Heart right ventricle (tissue), 16 donors: Measurements from ENCODE around the gene GLP1R. TPM values are rescaled to one million over a fixed set of nuclear protein-coding genes. Genes with fewer than 3 reads are reported as not detected.

Experiments used
- ATAC-seq, 8 donors: fragments of 200-7000 bp; cut with Tn5 transposase; one replicate each; pipeline ENCODE4 v1.9.1; 2020; ENCODE audit warnings: mild to moderate bottlenecking in 8 of 8, moderate library complexity in 8 of 8, moderate number of reproducible peaks in 1 of 8
- DNase-seq, 2 donors: peaks; one replicate each; pipeline ENCODE4 v3.0.0-alpha.2; 2020
- H3K27ac ChIP-seq, 10 donors: fragments of 200-600 bp; sonication (generic) in 2 of 10; one replicate each; pipeline versions ENCODE4 v1.5.0 to v1.8.0; 2020 to 2022; ENCODE audit warnings: mild to moderate bottlenecking in 3 of 10
- H3K27me3 ChIP-seq, 7 donors: fragments of 200-600 bp; one replicate each; pipeline ENCODE4 v1.8.0; 2021 to 2022; ENCODE audit warnings: mild to moderate bottlenecking in 2 of 7
- H3K36me3 ChIP-seq, 9 donors: fragments of 200-600 bp; sonication (generic) in 1 of 9; one replicate each; pipeline versions ENCODE4 v1.5.0 to v1.8.0; 2020 to 2022; ENCODE audit warnings: mild to moderate bottlenecking in 2 of 9
- H3K4me1 ChIP-seq, 9 donors: fragments of 200-600 bp; sonication (generic) in 1 of 9; one replicate each; pipeline versions ENCODE4 v1.5.0 to v1.8.0; 2020 to 2022; ENCODE audit warnings: mild to moderate bottlenecking in 4 of 9
- H3K4me3 ChIP-seq, 10 donors: fragments of 200-600 bp; sonication (generic) in 2 of 10; one replicate each; pipeline versions ENCODE4 v1.5.0 to v1.8.0; 2020 to 2022; ENCODE audit warnings: mild to moderate bottlenecking in 7 of 10, moderate library complexity in 2 of 10
- H3K9me3 ChIP-seq, 11 donors: fragments of 200-600 bp in 10 of 11; sonication (generic) in 2 of 11; one replicate each; pipeline versions ENCODE4 v1.5.0 to v1.8.0; 2013 to 2022; ENCODE audit warnings: mild to moderate bottlenecking in 2 of 11, control low read depth in 1 of 11, moderate library complexity in 1 of 11
- CTCF ChIP-seq, 9 donors: fragments of 200-600 bp; sonication (generic) in 2 of 9; IDR thresholded peaks; one replicate each; pipeline versions ENCODE4 v1.5.0 to v1.8.0; 2021 to 2022; ENCODE audit warnings: antibody characterized with exemption in 9 of 9, mild to moderate bottlenecking in 5 of 9, moderate library complexity in 1 of 9
- WGBS, 2 donors: extraction: QIAGEN DNeasy Blood & Tissue Kit; methylation state at CpG; one replicate each; pipeline ENCODE4 v1.1.7; 2013; ENCODE audit warnings: inconsistent platforms in 1 of 2; 5-methylcytosine and 5-hydroxymethylcytosine counted together
- intact Hi-C, 10 donors: fragments of 100-400 bp; cut with DNase I; formaldehyde crosslinking; loops; one replicate each; pipeline versions ENCODE4 v1.11.1 to v1.14.2; 2022
- polyA plus RNA-seq, 2 donors: library from polyadenylated mRNA; stranded (reverse); fragments of 200-250 nt; gene quantifications; one replicate each; pipeline ENCODE4 v1.2.3, GENCODE V29; 2013
- total RNA-seq, 10 donors: library from RNA; stranded (reverse); fragmentation: NEBNext Ultra II Directional in 3 of 10; extraction: Animal tissue kit (Norgen Biotek cat#: 25700) in 3 of 10; gene quantifications; one replicate each; pipeline versions ENCODE4 v1.2.1 to v1.2.4, GENCODE V29; 2021 to 2023
- donor health status: Arrhythmogenic right ventricular cardiomyopathy.
- donor health status: ischemic (EF 13 %, LVEDD 7.1; RV severe dilation, severe dysfunction).
- donor health status: healthy with polysubstance abuse.
- donor health status: DM: no; HTN: yes; CAD: no.
- donor health status: DM: no; HTN: no; CAD: no.
- donor health status: ischemic (EF 25% LVEDD 6.9; RV normal size, moderate dysfunction).
- donor health status: ischemic (EF 25% LVEDD 5.7; RV mildly dilated, moderate dysfunction).
- donor health status: healthy.
- donor health status: DM: yes; HTN: yes; CAD: no.
- donor health status: Ischemic cardiomyopathy.
- donor health status: ischemic (EF 35%, LVEDD 5.7; RV mildly dilated, moderate dysfunction).
- donor health status: nonischemic (EF 11% LVEDD 7.7; RV severe dilation, severe dysfunction).
- donor health status: DM: yes; HTN: yes; CAD: no.
- donor health status: PGD.
- donor health status: ischemic (EF 29% LVEDD 5.4; RV normal size, mild dysfunction).
- donor health status: nonischemic (EF 23%, LVEDD 6.1; RV moderate dilation, normal function).

The GLP1R gene
- total and polyA plus RNA-seq, 12 donors, result 0.39 to 5.9 (median 1.8) TPM

GRCh38 chr6:39041072-39041471 lies 7.5 kb upstream of the GLP1R start:
- H3K27ac ChIP-seq, result no peak overlapping the region
- H3K4me3 ChIP-seq, result no peak overlapping the region
- H3K27me3 ChIP-seq, result peaks cover 0 to 66% (median 49%) of the 10 kb centered on the region in 7 donors
- ATAC-seq, result no peak
- 49 to 56% methylated on average over 2 of the region's 2 CpGs for WGBS, 2 donors
- H3K4me1 ChIP-seq, result peaks cover 0 to 3% (median 0%) of the 10 kb centered on the region in 9 donors
- no peaks in the 10 kb centered on the region for H3K36me3 ChIP-seq
- H3K9me3 ChIP-seq, result no peaks in the 10 kb centered on the region
- DNase-seq, result no peak
- TF ChIP-seq CTCF (IDR thresholded peaks at IDR 0.05), result no peak
- intact Hi-C loops, result no loop called here

- 68 to 70% methylated on average over 3 of the region's 3 CpGs for WGBS, 2 donors
- no peaks in the 10 kb centered on the region for H3K36me3 ChIP-seq
- H3K4me1 ChIP-seq, result peaks cover 0 to 6% (median 4%) of the 10 kb centered on the region in 9 donors
- no peaks in the 10 kb centered on the region for H3K9me3 ChIP-seq
- intact Hi-C loops, result no loop called here
- H3K27ac ChIP-seq, result no peak overlapping the region
- TF ChIP-seq CTCF (IDR thresholded peaks at IDR 0.05), result no peak
- ATAC-seq (no peak), DNase-seq (no peak)
- H3K27me3 ChIP-seq, result peaks cover 0 to 65% (median 50%) of the 10 kb centered on the region in 7 donors
- H3K4me3 ChIP-seq, result no peak overlapping the region
Observed at GRCh38 chr6:39043776-39044175, 4.8 kb upstream of the GLP1R start.

- H3K4me1 ChIP-seq, result peaks cover 0 to 10% (median 8%) of the 10 kb centered on the region in 9 donors
- peaks cover 0 to 65% (median 50%) of the 10 kb centered on the region in 7 donors for H3K27me3 ChIP-seq
- TF ChIP-seq CTCF (IDR thresholded peaks at IDR 0.05), result no peak
- ATAC-seq (no peak), DNase-seq (no peak)
- H3K4me3 ChIP-seq, result no peak overlapping the region
- no peak overlapping the region for H3K27ac ChIP-seq
- H3K9me3 ChIP-seq, result no peaks in the 10 kb centered on the region
- no peaks in the 10 kb centered on the region for H3K36me3 ChIP-seq
- WGBS, 2 donors, result 81 to 90% methylated on average over 4 of the region's 4 CpGs
- intact Hi-C loops, result no loop called here
Observed at GRCh38 chr6:39044181-39044580, 4.4 kb upstream of the GLP1R start.

- no peak for ATAC-seq
- no peaks in the 10 kb centered on the region for H3K9me3 ChIP-seq
- WGBS, 2 donors, result 65 to 74% methylated on average over 6 of the region's 6 CpGs
- H3K27ac ChIP-seq, result no peak overlapping the region
- H3K36me3 ChIP-seq, result no peaks in the 10 kb centered on the region
- peaks cover 0 to 10% (median 8%) of the 10 kb centered on the region in 9 donors for H3K4me1 ChIP-seq
- H3K27me3 ChIP-seq, result peaks cover 0 to 66% (median 51%) of the 10 kb centered on the region in 7 donors
- peak overlapping the region in 5 of 10 donors; percentile 37 to 53 (median 46) for H3K4me3 ChIP-seq
- intact Hi-C loops, result no loop called here
- no peak for DNase-seq
- TF ChIP-seq CTCF (IDR thresholded peaks at IDR 0.05), result no peak
Observed at GRCh38 chr6:39047434-39048327, 900 bp upstream of the GLP1R start.
